HuH-7.5 (cell line): ENCODE results near the gene PDE6H.

Experiments used
- DNase-seq: peaks from one replicate; pipeline ENCODE4 v3.0.0; 2011; ENCODE audit warnings: low spot score

PDE6H gene

GRCh38 chr12:15001733-15002382 is 29.0 kb downstream of the PDE6H start:
- no peak for DNase-seq

- DNase-seq: no peak
These were observed 31.6 kb downstream of the PDE6H start for GRCh38 chr12:15004421-15004820.

- no peak for DNase-seq
These were observed 32.2 kb downstream of the PDE6H start for GRCh38 chr12:15005064-15005463.

GRCh38 chr12:15007551-15007950 is 34.7 kb downstream of the PDE6H start:
- no peak for DNase-seq

- no peak for DNase-seq
These were observed 38.3 kb downstream of the PDE6H start for GRCh38 chr12:15011162-15011561.

DNA sequence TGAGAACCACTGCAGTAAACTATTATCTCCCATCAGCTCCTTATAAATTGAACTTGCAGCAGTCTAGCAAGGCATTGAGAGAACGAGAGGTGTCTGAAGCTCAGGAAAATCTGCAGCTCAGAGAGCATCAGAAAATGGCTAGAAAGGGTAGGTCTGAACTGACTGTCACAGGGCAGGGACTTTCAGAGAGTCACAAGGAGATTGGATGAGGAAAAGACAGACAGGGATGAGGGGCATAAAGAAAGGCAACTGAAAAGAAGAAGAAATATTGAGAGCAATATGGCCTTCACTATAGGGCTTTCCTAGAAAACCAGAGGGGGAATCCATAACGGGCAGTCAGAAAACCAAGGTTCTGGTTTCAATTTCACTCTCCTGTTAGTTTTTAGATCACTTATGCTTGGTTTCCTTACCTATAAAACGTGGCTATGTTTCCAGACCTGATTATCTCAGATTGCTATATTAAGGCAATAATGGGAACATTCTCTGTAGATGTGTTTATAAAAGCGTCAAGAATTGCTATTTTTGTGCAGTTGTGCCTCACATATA is 40.9 kb downstream of the PDE6H start:
- DNase-seq: no peak

DNA sequence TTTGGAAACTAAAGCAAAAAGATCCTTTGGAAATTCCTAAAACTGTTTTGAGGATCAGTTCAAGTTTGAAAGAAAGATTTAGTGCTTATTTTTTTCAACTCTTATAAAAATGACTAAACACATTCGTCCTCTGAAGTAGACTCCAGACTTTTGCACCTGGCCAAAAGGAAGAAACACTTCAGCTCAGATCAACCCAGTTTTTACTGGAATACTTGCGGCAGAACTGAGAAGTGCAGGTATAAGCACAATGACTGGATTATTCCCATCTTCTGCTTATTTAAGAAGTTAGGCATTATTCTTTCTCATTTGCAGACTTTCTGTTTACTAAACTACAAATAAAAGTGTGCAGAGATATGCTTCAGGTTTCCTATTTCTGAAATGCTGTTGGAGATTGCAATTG is 41.9 kb downstream of the PDE6H start:
- DNase-seq: no peak

DNA sequence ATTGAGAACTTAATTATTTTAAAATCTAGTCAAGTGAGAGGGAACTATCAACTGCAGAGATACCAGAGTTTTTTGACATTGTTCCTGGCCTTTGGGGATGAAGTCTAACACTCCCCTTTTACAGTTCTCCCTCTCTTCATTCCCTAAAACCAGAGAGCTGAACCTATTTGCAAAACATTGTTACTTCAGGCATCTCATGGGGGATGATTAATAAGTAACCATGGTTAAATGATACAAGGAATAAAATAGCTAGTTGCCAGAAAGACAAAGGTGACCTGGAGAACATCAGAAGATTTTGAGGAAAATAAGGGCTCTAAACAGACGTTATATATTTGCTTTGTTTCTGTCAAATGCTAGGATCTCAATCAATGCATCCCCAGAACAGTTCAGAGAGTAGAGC is 42.3 kb downstream of the PDE6H start:
- DNase-seq: no peak

DNA sequence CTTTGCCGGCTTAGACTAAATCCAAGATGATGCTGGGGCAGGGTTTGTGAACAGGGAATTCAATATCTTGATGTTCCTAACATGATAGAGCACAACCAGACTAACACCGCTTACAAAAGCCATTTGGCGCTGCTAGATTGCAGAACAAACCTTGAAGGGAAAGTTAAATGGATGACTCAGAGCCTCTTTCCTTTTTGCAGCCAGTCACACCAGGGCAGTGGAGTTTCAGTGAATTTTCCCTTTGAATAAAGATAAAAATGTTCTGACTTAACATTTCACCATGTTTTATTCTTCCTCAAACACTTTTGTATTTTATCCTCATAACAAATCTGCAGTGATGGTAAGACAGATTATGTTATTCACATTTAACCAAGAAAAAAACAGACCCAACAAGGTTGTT is 47.3 kb downstream of the PDE6H start:
- no peak for DNase-seq
